ENCODE results near the gene PPP1R14C.

DNA sequence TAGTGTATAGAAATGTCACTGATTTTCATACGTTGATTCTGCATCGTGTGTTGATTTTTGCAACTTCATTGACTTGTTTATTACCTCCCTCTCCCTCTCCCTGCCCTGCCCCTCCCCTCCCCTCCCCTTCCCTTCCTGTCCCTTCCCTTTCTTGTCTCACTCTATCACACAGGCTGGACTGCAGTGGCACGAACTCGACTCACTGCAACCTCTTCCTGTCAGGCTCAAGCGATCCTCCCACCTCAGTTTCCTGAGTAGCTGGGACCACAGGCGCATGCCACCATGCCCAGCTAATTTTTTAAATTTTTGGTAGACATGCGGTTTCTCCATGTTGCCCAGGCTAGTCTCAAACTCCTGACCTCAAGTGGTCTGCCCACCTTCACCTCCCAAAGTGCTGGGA lies 19.2 kb upstream of the PPP1R14C start:
- TF ChIP-seq POLR2AphosphoS5 (IDR thresholded peaks at IDR 0.05; ENCODE audit: low read depth, low read length) (no peak), SIN3A (IDR thresholded peaks at IDR 0.05; ENCODE audit: borderline replicate concordance, insufficient read depth, low read length) (no peak)
